Stimulated activated CD4-positive, alpha-beta T cell treated with anti-CD3 and anti-CD28 coated beads, TNF-alpha, amount 100 ng/mL, for 1 hour (primary cell): ENCODE measurements around the gene FAM156A.
"Not testable (repeated sequence)": the region's sequence is repeated elsewhere in the genome, so short reads cannot be mapped to it uniquely, and the experiment has no call there.

Experiments
- DNase-seq, 3 donors: peaks; one replicate each; pipeline ENCODE4 v3.0.0-alpha.2; 2020; ENCODE audit warnings: low read depth in 3 of 3, low spot score in 1 of 3

FAM156A gene

DNA sequence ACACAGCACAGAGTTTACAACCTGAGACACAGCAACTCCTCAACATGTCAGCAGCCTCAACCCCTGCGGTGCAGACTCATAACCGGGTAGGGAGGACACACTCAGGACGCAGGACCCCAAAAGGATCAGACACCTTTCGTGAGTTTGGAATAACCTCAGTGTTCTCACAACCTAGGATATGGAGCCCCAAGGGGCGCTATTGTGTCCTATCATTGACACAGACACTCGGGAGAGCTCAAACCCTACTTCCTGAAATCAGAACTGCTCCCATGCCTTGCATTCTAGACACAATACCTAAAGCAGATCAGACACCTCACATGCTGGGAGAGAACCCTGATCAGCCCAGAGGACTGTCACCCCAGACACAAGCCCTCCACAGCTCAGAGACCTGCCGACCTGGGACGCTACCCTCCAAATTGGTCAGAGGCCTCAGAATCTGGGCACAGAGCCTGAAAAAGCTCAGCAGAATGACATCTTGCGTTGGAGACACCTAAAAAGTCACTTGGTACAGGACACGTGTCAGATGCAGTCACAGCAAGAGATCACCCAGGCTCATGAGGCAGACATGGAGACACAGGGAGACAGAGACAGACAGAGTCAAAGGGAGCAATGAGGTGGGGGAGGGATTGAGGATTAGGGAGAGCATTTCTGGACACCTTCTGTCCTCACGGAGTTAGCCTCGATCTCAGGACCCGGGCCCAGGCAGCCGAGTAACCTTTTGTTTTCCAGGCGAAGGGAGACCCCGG is 8.8 kb upstream of the FAM156A start:
- not testable (repeated sequence) for DNase-seq

GRCh38 chrX:52958961-52959360 is 643 bp upstream of the FAM156A start:
- DNase-seq, result not testable (repeated sequence)

- not testable (repeated sequence) for DNase-seq
These were observed 8.4 kb downstream of the FAM156A start for GRCh38 chrX:52949884-52950283.

GRCh38 chrX:52949325-52949724 is 9.0 kb downstream of the FAM156A start:
- DNase-seq, result not testable (repeated sequence)

DNA sequence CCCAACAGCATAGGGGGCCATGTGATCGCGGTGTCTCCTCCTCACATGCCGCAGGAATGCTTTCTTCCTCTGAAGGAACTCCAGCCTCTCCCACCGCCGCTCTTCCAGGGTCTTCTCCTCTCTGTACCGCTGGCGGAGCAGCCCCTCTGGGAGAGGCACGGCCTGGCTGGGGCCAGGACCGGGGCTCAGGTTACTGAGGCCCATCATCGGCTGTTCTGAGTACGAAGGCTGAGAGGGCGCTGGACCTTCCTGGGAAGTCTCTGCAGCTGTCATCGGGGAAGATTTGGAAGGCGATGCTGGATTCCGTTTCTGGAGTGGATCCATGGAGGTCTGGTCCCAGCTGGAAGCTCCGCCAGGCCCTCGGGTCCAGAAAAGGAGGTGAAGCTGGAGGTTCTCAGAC is 10.1 kb downstream of the FAM156A start:
- not testable (repeated sequence) for DNase-seq

DNA sequence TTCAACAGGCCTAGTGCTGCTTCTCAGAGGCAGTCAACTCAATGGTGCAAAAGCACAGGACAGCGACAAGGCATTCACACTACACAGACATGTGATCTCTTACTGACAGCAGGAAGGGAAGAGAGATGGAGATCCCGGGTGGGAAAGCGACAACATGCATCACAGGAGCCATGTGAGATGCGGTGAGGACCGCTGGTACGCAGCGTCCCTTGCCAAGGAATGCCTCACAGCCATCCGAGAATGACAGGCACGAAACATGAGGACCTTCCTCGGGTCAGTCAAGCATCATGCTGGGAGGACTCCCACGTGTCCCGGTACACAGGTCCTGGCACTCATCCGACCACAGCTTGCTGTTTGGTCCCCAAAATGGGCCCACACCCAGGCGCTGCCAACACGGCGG is 10.8 kb downstream of the FAM156A start:
- DNase-seq, result not testable (repeated sequence)

GRCh38 chrX:52945838-52946494 is 12.4 kb downstream of the FAM156A start:
- not testable (repeated sequence) for DNase-seq

DNA sequence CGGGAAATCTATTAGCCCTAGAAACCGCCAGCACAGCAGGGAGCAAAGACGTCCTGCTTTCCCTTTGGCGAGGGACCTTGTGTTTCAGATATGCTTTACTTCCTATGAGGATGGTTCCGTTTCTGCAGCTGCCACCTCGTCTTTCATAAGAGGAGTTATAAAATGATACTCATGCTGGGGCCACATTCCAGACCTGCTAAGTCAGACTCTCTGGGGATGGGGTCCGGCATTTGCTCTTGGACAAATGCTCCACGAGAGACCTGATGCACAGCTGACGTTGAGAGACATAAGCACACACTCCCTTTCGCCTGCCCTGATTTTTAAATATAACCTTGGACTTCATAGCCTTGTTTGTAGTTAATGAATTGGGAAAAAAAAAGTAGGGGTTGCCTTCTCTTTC is 16.6 kb downstream of the FAM156A start:
- DNase-seq, result not testable (repeated sequence)

DNA sequence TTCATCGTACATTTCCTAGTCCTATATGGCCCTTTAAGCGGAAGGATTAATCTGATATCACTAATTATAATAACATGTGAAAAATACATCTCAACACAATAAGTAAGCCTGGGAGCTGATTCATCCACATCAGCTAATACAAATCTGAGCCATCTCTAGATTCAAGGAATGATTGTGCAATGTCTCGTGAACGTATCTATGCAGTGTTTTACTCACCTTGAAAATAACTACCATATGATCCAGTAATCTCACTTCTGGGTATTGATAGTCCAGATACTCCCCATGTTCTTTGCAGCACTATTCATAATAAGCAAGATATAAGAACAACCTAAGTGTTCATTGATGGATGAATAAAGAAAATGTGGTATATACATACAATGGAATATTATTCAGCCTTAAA is 17.6 kb downstream of the FAM156A start:
- DNase-seq, result not testable (repeated sequence)

DNA sequence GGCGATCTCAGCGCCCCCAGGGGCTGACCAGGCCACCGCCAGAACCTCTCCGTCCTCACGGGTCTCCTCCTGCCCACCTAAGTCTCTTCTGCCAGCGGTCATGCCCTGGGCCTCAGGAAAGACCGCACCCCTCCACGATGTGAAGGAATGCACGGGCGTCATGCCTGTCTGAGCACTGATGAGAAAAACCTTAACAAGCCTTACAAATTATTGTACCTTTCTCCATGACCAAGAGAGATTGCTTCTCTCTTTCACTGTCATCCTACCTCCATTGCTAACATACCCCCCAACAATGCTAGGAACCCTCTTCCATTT is 22.9 kb downstream of the FAM156A start:
- DNase-seq, result not testable (repeated sequence)

DNA sequence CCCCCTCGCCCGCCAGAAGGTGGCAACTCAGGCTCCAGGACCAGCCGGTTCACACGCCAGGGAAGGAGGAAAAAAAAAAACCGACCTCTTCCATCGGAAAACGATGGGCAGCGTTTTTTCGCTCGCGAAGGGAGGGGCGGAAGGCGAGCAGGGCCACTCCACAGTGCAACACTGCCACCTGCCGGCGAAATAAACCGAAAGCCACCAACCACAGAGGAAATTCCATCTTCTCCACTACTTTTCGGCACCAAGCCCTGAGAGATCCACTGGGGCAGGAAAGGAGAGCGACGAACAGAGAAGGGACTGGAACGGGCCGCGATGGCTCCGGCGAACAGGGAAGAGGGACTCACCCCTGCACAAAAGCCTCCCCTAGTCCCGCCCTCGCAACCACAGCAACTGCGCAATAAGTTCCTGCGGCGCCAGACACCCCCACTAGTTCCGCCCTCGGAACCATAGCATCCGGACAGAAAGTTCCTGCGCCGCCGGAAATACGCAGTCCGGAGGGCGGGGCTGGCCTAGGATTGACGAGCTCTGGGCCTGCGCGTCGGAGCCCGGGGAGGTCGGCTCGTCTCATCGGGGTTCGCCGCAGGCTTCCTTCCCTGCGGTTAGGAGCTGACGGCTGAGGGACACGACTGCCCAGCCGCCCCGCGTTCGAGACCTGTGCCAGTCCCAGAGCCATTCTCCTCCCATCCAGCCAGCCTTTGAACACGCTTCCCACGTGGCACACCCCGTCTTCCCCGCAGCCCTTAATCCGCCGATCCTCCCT is 23.4 kb downstream of the FAM156A start:
- DNase-seq, result peak; percentile 79 to 92 (median 80)

GRCh38 chrX:52933976-52934703 is 24.2 kb downstream of the FAM156A start:
- no peak for DNase-seq

GRCh38 chrX:52933213-52933612 is 25.1 kb downstream of the FAM156A start:
- DNase-seq, result no peak

- DNase-seq, result not testable (repeated sequence)
These were observed 28.1 kb downstream of the FAM156A start for GRCh38 chrX:52930214-52930613.

DNA sequence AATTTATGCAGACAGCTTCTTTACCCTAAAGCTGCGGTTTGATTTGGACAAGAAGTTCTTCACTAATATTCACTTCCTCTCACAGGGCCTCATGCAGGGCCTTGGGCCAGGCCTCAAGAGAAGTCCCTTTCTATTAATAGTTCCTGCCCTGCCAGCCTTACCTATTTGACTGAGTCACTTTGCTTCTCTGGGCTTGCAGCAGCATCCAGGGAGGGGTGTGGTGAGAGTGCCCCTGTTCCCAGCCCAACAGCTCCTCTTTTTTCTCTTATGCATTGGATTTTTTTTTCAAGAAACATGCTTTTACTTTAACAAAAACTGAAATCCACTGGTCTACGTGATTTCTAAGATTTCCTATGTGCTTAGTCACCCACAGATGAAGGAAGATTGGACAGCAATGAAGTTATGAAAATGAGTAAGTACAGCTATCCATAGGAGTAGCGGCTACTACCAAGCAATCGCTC is 34.5 kb downstream of the FAM156A start:
- DNase-seq, result no peak

DNA sequence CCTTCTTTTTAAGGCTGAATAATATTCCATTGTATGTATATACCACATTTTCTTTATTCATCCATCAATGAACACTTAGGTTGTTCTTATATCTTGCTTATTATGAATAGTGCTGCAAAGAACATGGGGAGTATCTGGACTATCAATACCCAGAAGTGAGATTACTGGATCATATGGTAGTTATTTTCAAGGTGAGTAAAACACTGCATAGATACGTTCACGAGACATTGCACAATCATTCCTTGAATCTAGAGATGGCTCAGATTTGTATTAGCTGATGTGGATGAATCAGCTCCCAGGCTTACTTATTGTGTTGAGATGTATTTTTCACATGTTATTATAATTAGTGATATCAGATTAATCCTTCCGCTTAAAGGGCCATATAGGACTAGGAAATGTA is 43.6 kb downstream of the FAM156A start:
- not testable (repeated sequence) for DNase-seq

DNA sequence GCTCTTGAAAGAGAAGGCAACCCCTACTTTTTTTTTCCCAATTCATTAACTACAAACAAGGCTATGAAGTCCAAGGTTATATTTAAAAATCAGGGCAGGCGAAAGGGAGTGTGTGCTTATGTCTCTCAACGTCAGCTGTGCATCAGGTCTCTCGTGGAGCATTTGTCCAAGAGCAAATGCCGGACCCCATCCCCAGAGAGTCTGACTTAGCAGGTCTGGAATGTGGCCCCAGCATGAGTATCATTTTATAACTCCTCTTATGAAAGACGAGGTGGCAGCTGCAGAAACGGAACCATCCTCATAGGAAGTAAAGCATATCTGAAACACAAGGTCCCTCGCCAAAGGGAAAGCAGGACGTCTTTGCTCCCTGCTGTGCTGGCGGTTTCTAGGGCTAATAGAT is 44.6 kb downstream of the FAM156A start:
- DNase-seq, result not testable (repeated sequence)

DNA sequence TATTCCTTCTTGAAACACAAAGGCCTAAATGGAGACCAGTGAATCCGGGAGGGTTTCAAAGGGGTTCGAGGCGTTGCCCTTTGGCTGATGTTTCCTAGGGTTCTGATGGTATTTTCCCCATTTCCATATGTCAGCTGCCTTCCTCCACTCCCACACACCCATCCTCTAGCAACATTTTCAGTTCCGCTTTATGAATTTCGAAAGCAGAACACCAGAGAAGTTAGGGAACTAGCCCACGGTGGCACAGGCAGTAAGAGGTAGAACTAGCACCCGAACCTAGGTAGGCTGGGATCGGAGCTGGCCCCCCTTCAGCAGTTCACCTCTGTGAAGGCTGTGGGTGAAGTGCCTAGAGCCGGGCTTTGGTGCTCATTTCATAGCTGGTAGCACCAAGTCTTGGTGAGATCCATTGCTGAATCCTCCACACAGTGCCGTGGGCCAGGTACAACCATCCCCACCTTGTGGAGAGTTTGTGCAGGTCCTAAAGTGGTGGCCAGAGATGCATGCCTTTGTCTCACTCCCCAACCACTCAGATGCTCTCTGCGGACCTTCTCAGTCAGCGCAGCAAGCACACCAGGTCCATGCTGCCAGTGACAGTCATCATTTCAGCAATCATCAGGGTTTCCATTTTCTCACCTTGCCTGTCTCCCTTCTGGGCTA is 48.9 kb downstream of the FAM156A start:
- DNase-seq, result not testable (repeated sequence)

GRCh38 chrX:52907900-52908299 is 50.4 kb downstream of the FAM156A start:
- DNase-seq, result not testable (repeated sequence)

DNA sequence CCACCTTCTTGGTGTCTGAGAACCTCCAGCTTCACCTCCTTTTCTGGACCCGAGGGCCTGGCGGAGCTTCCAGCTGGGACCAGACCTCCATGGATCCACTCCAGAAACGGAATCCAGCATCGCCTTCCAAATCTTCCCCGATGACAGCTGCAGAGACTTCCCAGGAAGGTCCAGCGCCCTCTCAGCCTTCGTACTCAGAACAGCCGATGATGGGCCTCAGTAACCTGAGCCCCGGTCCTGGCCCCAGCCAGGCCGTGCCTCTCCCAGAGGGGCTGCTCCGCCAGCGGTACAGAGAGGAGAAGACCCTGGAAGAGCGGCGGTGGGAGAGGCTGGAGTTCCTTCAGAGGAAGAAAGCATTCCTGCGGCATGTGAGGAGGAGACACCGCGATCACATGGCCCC is 51.2 kb downstream of the FAM156A start:
- not testable (repeated sequence) for DNase-seq

DNA sequence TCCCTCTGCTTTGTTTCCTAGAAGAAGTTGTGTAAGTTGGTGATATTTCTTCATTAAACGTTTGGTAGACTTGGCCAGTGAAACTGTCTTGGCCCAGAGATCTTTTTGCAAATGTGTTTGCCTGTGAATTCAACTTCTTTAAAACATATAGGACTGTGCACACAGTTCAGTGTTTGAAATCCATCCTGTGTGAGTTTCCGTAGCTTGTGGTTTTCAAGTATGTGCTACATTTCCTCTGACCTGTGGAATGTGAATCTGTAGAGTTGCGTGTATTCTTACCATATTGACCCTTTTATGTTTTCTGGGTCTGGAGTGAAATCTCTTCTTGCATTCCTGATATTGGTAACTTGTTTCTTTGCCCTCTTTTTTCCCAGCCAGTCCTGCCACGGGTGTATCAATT is 52.2 kb downstream of the FAM156A start:
- DNase-seq, result not testable (repeated sequence)
